Measurements from ENCODE around the gene TECTA. TPM values are rescaled to one million over a fixed set of nuclear protein-coding genes. Genes with fewer than 3 reads are reported as not detected.

Gene TECTA
- under 1 TPM; 0.19 to 0.36 TPM for total RNA-seq

- CTCF ChIA-PET = no interaction called here
- POLR2A ChIA-PET = no interaction called here
Measured at GRCh38 chr11:121100943-121101342, at the start of gene TECTA. Gene TECTA (plus strand): TSS chr11:121101243. CDS start chr11:121102666, 1,423 bp downstream.

GRCh38 chr11:121053244-121053643, 47.8 kb upstream of the TECTA start:
- CTCF ChIA-PET = no interaction called here
- POLR2A ChIA-PET = no interaction called here

GRCh38 chr11:121054266-121054665, 46.8 kb upstream of the TECTA start:
- ChIA-PET CTCF (no interaction called here), POLR2A (no interaction called here)

- ChIA-PET CTCF (no interaction called here), POLR2A (no interaction called here)
Measured at GRCh38 chr11:121055076-121055475, 46.0 kb upstream of the TECTA start.

GRCh38 chr11:121057922-121058321, 43.1 kb upstream of the TECTA start:
- ChIA-PET CTCF (no interaction called here), POLR2A (no interaction called here)

- CTCF ChIA-PET = no interaction called here
- POLR2A ChIA-PET = no interaction called here
Measured at GRCh38 chr11:121058941-121059340, 42.1 kb upstream of the TECTA start.

GRCh38 chr11:121059605-121060004, 41.4 kb upstream of the TECTA start:
- CTCF ChIA-PET = interaction anchor here (0.6 kb wide), 1 partner anchor 578 kb away, joined by 3 read pairs; no protein-coding TSS in a partner anchor

GRCh38 chr11:121063728-121064127, 37.3 kb upstream of the TECTA start:
- ChIA-PET CTCF (no interaction called here), POLR2A (no interaction called here)

More at GRCh38 chr11:121059605-121060004, 41.4 kb upstream of the TECTA start:
- POLR2A ChIA-PET = no interaction called here

- ChIA-PET POLR2A (no interaction called here), CTCF (no interaction called here)
Measured at GRCh38 chr11:121066623-121067022, 34.4 kb upstream of the TECTA start.

- CTCF ChIA-PET = no interaction called here
Measured at GRCh38 chr11:121067026-121067425, 34.0 kb upstream of the TECTA start.

GRCh38 chr11:121067453-121067852, 33.6 kb upstream of the TECTA start:
- POLR2A ChIA-PET = no interaction called here
- CTCF ChIA-PET = no interaction called here

More at GRCh38 chr11:121067026-121067425, 34.0 kb upstream of the TECTA start:
- POLR2A ChIA-PET = no interaction called here

- CTCF ChIA-PET = interaction anchor here (0.7 kb wide), 1 partner anchor 43 kb away, joined by 3 read pairs; no protein-coding TSS in a partner anchor
- POLR2A ChIA-PET = no interaction called here
Measured at GRCh38 chr11:121067962-121068647, 32.9 kb upstream of the TECTA start.

GRCh38 chr11:121068787-121069186, 32.3 kb upstream of the TECTA start:
- ChIA-PET POLR2A (no interaction called here), CTCF (no interaction called here)

- CTCF ChIA-PET = no interaction called here
- POLR2A ChIA-PET = no interaction called here
Measured at GRCh38 chr11:121070951-121071845, 29.8 kb upstream of the TECTA start.

- CTCF ChIA-PET = no interaction called here
- POLR2A ChIA-PET = no interaction called here
Measured at GRCh38 chr11:121071846-121072450, 29.1 kb upstream of the TECTA start.

GRCh38 chr11:121081321-121081720, 19.7 kb upstream of the TECTA start:
- ChIA-PET POLR2A (no interaction called here), CTCF (no interaction called here)

GRCh38 chr11:121082219-121082618, 18.8 kb upstream of the TECTA start:
- POLR2A ChIA-PET = no interaction called here
- CTCF ChIA-PET = no interaction called here

GRCh38 chr11:121082670-121083069, 18.4 kb upstream of the TECTA start:
- POLR2A ChIA-PET = no interaction called here
- CTCF ChIA-PET = no interaction called here

GRCh38 chr11:121086866-121087265, 14.2 kb upstream of the TECTA start:
- CTCF ChIA-PET = no interaction called here
- POLR2A ChIA-PET = no interaction called here

- POLR2A ChIA-PET = no interaction called here
- CTCF ChIA-PET = no interaction called here
Measured at GRCh38 chr11:121089566-121089965, 11.5 kb upstream of the TECTA start.

- ChIA-PET CTCF (no interaction called here), POLR2A (no interaction called here)
Measured at GRCh38 chr11:121090145-121090721, 10.8 kb upstream of the TECTA start.
